Endothelial cell of umbilical vein (primary cell): ENCODE results near the gene COLQ. TPM values are rescaled to one million over a fixed set of nuclear protein-coding genes. Genes with fewer than 3 reads are reported as not detected.

Source experiments
- BruUV-seq: library from RNA; stranded (reverse); fragments of 400-500 nt; replicated peaks from 2 replicates; lab custom pipeline; 2021; lab: Mats Ljungman, UMichigan
- CTCF ChIA-PET: fragments of 300-600, 350-600 bp; sonication (Branson Sonifier 250); formaldehyde crosslinking; loops from one replicate; lab custom pipeline; 2021; ENCODE audit warnings: antibody characterized with exemption, inconsistent platforms; lab: Charles Lee
- POLR2A ChIA-PET: fragments of 300-600, 350-600 bp; sonication (Branson Sonifier 250); formaldehyde crosslinking; loops from one replicate; lab custom pipeline; 2021; ENCODE audit warnings: antibody characterized with exemption, inconsistent platforms; lab: Charles Lee
- DNase-seq: peaks from one replicate; pipeline ENCODE4 v3.0.0-alpha.2; 2011; ENCODE audit warnings: low read depth, low spot score
- FAIRE-seq: peaks from 2 replicates; lab custom pipeline; 2011; peaks lifted over from hg19 to GRCh38; lab: Jason Lieb, UNC
- H2AFZ ChIP-seq: 2 replicates; pipeline ENCODE4 v1.6.0; 2012; ENCODE audit warnings: low read depth, low read length, control low read depth, inconsistent platforms
- H3K27ac ChIP-seq: 2 replicates; pipeline ENCODE4 v1.5.1; 2011; ENCODE audit warnings: low read depth, mild to moderate bottlenecking, control low read depth, low read length, moderate library complexity; ENCODE audit not compliant: insufficient read depth
- H3K27me3 ChIP-seq, 2 experiments: 2 replicates each; pipeline versions ENCODE4 v1.6.0 to v1.6.1; 2011; ENCODE audit warnings: low read length in 2 of 2, mixed read lengths in 1 of 2; ENCODE audit not compliant: control insufficient read depth in 2 of 2, insufficient read depth in 2 of 2
- H3K36me3 ChIP-seq, 2 experiments: 2 replicates in 1 of 2; 3 replicates in 1 of 2; pipeline ENCODE4 v1.5.1; 2011; ENCODE audit warnings: low read length in 2 of 2, mild to moderate bottlenecking in 1 of 2, moderate library complexity in 1 of 2; ENCODE audit not compliant: control insufficient read depth in 2 of 2, insufficient read depth in 2 of 2; ENCODE audit errors: extremely low read depth in 1 of 2
- H3K4me1 ChIP-seq: 3 replicates; pipeline ENCODE4 v1.5.1; 2011; ENCODE audit warnings: mild to moderate bottlenecking, low read length; ENCODE audit not compliant: control insufficient read depth, insufficient read depth; ENCODE audit errors: extremely low read depth
- H3K4me2 ChIP-seq: 2 replicates; pipeline ENCODE4 v1.6.1; 2011; ENCODE audit warnings: low read length, control low read depth, mixed read lengths; ENCODE audit not compliant: insufficient read depth
- H3K4me3 ChIP-seq, 3 experiments: fragments of 200-600 bp in 1 of 3; sonication (generic), shearing (Covaris generic) in 1 of 3; replicated peaks in 1 of 3; 2 replicates each; pipeline ENCODE4 v1.5.1; 2011 to 2016; ENCODE audit warnings: control low read depth in 3 of 3, low read length in 3 of 3, mild to moderate bottlenecking in 2 of 3, inconsistent platforms in 1 of 3, low read depth in 1 of 3, moderate library complexity in 1 of 3; ENCODE audit not compliant: insufficient read depth in 1 of 3
- H3K79me2 ChIP-seq: 2 replicates; pipeline ENCODE4 v1.6.0; 2012; ENCODE audit warnings: low read length, inconsistent platforms; ENCODE audit not compliant: control insufficient read depth, insufficient read depth
- H3K9ac ChIP-seq: replicated peaks from 2 replicates; pipeline ENCODE3; 2011; ENCODE audit warnings: low read length, control low read depth; ENCODE audit not compliant: insufficient read depth; ENCODE audit errors: extremely low read depth
- H3K9me1 ChIP-seq: replicated peaks from 3 replicates; pipeline ENCODE4 v1.6.0; 2011; ENCODE audit warnings: mild to moderate bottlenecking, low read length; ENCODE audit not compliant: control insufficient read depth, insufficient read depth; ENCODE audit errors: extremely low read depth
- H3K9me3 ChIP-seq: replicated peaks from 2 replicates; pipeline ENCODE4 v1.5.1; 2012; ENCODE audit warnings: low read length, inconsistent platforms; ENCODE audit not compliant: control insufficient read depth, insufficient read depth
- H4K20me1 ChIP-seq: replicated peaks from 2 replicates; pipeline ENCODE3; 2011; ENCODE audit warnings: mild to moderate bottlenecking, low read length; ENCODE audit not compliant: control insufficient read depth, insufficient read depth; ENCODE audit errors: extremely low read depth
- EZH2 ChIP-seq: IDR thresholded peaks from 2 replicates; pipeline ENCODE4 v1.6.1; 2012; ENCODE audit warnings: borderline replicate concordance, low read depth, mild to moderate bottlenecking, moderate library complexity, low read length, inconsistent platforms; ENCODE audit not compliant: severe bottlenecking
- FOS ChIP-seq: IDR thresholded peaks from 2 replicates; pipeline ENCODE4 v1.6.1; 2011; ENCODE audit warnings: mild to moderate bottlenecking, low read length, moderate library complexity, borderline replicate concordance; ENCODE audit not compliant: insufficient read depth
- GATA2 ChIP-seq: IDR thresholded peaks from 2 replicates; pipeline ENCODE4 v1.7.0; 2011; ENCODE audit warnings: low read depth, mild to moderate bottlenecking, moderate library complexity, mixed read lengths, low read length; ENCODE audit not compliant: insufficient read length, insufficient read depth
- JUN ChIP-seq: IDR thresholded peaks from 2 replicates; pipeline ENCODE4 v1.6.1; 2011; ENCODE audit warnings: borderline replicate concordance, low read depth; ENCODE audit not compliant: insufficient read length, insufficient read depth
- MYC ChIP-seq: IDR thresholded peaks from one replicate; pipeline ENCODE4 v1.6.1; 2011; ENCODE audit warnings: mild to moderate bottlenecking, low read depth, low read length
- POLR2A ChIP-seq: IDR thresholded peaks from 2 replicates; pipeline ENCODE4 v1.6.1; 2012; ENCODE audit warnings: low read depth, mild to moderate bottlenecking, control low read depth, low read length
- POLR2AphosphoS5 ChIP-seq: IDR thresholded peaks from 2 replicates; pipeline ENCODE4 v1.6.1; 2012; ENCODE audit warnings: low read depth, mild to moderate bottlenecking, control low read depth, low read length, moderate library complexity; ENCODE audit not compliant: insufficient read depth
- dilution Hi-C: fragments of 300-500 bp; cut with MboI; formaldehyde crosslinking; loops from one replicate; pipeline ENCODE4 v1.15.0; 2019; ENCODE audit warnings: low sequenced_read_pairs; ENCODE audit not compliant: extremely low pct_ligation_motif_present
- intact Hi-C: fragments of 100-400 bp; cut with micrococcal nuclease; formaldehyde crosslinking; loops from one replicate; pipeline ENCODE4 v1.10.0; 2022
- polyA plus RNA-seq, 4 experiments: library from polyadenylated mRNA; depleted of rRNA in 3 of 4; stranded (reverse) in 3 of 4; unstranded in 1 of 4; fragments of >200 nt; gene quantifications; 2 replicates each; pipeline versions ENCODE4 v1.2.1 to v1.2.3, GENCODE V29; 2011 to 2012; ENCODE audit warnings: missing spikeins in 1 of 4
- total RNA-seq: library from RNA; stranded (reverse); gene quantifications from 2 replicates; pipeline ENCODE4 v1.2.3, GENCODE V29; 2021
- TF ChIP-seq, protein P1 (sequence below), 2 donors: IDR thresholded peaks; 1 replicate in 1 of 2; 2 replicates in 1 of 2; pipeline ENCODE4 v1.5.1; 2011; ENCODE audit warnings: low read length in 2 of 2, mild to moderate bottlenecking in 2 of 2, moderate library complexity in 2 of 2, control low read depth in 1 of 2, inconsistent platforms in 1 of 2, low read depth in 1 of 2; ENCODE audit not compliant: insufficient read depth in 1 of 2; ENCODE audit errors: extremely low read depth in 1 of 2
- TF ChIP-seq, protein P2 (sequence below): IDR thresholded peaks from 2 replicates; pipeline ENCODE4 v1.6.1; 2011; ENCODE audit not compliant: insufficient read depth, insufficient read length

Gene COLQ
- total and polyA plus RNA-seq, 2 donors (not counting 3 experiments of a cell fraction or from before 2014, with no cell fraction given): 2.0 to 2.3 TPM

DNA sequence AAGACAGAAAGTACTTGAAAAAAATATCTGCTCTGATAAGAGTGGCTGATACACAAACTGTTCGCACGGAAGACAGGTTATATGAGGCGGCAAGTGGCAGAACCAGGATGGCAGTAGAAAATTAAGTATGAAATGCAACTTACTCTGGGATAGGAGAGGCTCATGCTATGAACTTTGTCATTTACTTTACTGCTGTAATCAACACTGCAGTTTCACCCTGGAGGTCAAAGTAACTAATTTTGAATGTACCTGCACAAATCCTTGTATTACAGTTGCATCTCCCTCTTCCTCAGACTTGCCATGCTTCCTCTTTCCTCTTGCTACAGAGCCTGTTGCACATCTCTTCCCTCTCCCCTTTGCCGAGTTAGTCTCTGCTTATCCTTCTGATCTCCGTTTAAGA is 41.1 kb upstream of the COLQ start:
- POLR2A ChIA-PET: no interaction called here
- H3K4me3 ChIP-seq: no peak overlapping the region
- DNase-seq: no peak
- H3K9me3 ChIP-seq: no peaks in the 10 kb centered on the region
- no peak overlapping the region for H3K27ac ChIP-seq
- dilution Hi-C loops (no loop called here), intact Hi-C loops (no loop called here)
- no peaks in the 10 kb centered on the region for H4K20me1 ChIP-seq
- FAIRE-seq: no peak
- no peak overlapping the region for H3K4me2 ChIP-seq
- no peak overlapping the region for H3K9ac ChIP-seq
- CTCF ChIA-PET: no interaction called here
- no peaks in the 10 kb centered on the region for H3K27me3 ChIP-seq
- H3K79me2 ChIP-seq: no peaks in the 10 kb centered on the region
- H3K9me1 ChIP-seq: no peaks in the 10 kb centered on the region
- no TSS peak for BruUV-seq
- no peaks in the 10 kb centered on the region for H3K4me1 ChIP-seq
- TF ChIP-seq, protein P1, sequence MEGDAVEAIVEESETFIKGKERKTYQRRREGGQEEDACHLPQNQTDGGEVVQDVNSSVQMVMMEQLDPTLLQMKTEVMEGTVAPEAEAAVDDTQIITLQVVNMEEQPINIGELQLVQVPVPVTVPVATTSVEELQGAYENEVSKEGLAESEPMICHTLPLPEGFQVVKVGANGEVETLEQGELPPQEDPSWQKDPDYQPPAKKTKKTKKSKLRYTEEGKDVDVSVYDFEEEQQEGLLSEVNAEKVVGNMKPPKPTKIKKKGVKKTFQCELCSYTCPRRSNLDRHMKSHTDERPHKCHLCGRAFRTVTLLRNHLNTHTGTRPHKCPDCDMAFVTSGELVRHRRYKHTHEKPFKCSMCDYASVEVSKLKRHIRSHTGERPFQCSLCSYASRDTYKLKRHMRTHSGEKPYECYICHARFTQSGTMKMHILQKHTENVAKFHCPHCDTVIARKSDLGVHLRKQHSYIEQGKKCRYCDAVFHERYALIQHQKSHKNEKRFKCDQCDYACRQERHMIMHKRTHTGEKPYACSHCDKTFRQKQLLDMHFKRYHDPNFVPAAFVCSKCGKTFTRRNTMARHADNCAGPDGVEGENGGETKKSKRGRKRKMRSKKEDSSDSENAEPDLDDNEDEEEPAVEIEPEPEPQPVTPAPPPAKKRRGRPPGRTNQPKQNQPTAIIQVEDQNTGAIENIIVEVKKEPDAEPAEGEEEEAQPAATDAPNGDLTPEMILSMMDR (IDR thresholded peaks at IDR 0.05; ENCODE audit: extremely low read depth in 1 of 2, insufficient read depth in 1 of 2, low read depth in 1 of 2, low read length in 2 of 2): no peak
- TF ChIP-seq JUN (no peak), EZH2 (no peak), GATA2 (no peak)
- TF ChIP-seq, protein P2, sequence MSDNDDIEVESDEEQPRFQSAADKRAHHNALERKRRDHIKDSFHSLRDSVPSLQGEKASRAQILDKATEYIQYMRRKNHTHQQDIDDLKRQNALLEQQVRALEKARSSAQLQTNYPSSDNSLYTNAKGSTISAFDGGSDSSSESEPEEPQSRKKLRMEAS: no peak
- peaks cover 14 to 19% of the 10 kb centered on the region in 2 experiments for H3K36me3 ChIP-seq
- no peak overlapping the region for H2AFZ ChIP-seq

DNA sequence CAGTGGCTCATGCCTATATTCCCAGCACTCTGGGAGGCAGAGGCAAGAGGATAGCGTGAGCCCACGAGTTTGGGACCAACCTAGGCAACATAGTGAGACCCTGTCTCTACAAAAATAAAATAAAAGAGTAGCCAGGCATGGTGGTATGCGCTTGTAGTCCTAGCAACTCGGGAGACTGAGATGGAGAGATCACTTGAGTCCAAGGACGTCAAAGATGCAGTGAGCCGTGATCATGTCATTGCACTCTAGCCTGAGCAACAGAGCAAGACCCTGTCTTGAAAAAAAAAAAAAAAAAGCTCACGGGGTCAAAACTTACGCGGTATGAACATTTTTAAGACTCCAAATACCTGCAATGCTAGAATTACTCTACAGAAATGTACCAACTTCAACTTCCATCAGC is 37.1 kb upstream of the COLQ start:
- H3K4me2 ChIP-seq: no peak overlapping the region
- H3K79me2 ChIP-seq: no peaks in the 10 kb centered on the region
- ChIA-PET CTCF (interaction anchor here (0.6 to 3.0 kb wide), 22 partner anchors 11 to 450 kb away, joined by 3 to 19 read pairs (median 4); no protein-coding TSS in a partner anchor), POLR2A (no interaction called here)
- H4K20me1 ChIP-seq: no peaks in the 10 kb centered on the region
- no peak overlapping the region for H3K4me3 ChIP-seq
- BruUV-seq: no TSS peak
- peak; percentile 67 for FAIRE-seq
- no peak for DNase-seq
- H3K27ac ChIP-seq: no peak overlapping the region
- H3K9me3 ChIP-seq: no peaks in the 10 kb centered on the region
- H3K27me3 ChIP-seq: no peaks in the 10 kb centered on the region
- intact Hi-C loops: no loop called here
- TF ChIP-seq POLR2A (no peak), MYC (no peak), FOS (no peak), POLR2AphosphoS5 (no peak), JUN (no peak), GATA2 (no peak), EZH2 (no peak)
- TF ChIP-seq, protein P1 (IDR thresholded peaks at IDR 0.05; ENCODE audit: extremely low read depth in 1 of 2, insufficient read depth in 1 of 2, low read depth in 1 of 2, low read length in 2 of 2): no peak
- TF ChIP-seq, protein P2: no peak
- H3K4me1 ChIP-seq: no peaks in the 10 kb centered on the region
- no peak overlapping the region for H3K9ac ChIP-seq
- H2AFZ ChIP-seq: no peak overlapping the region
- peaks cover 11 to 17% of the 10 kb centered on the region in 2 experiments for H3K36me3 ChIP-seq
- H3K9me1 ChIP-seq: no peaks in the 10 kb centered on the region
- dilution Hi-C loops: no loop called here
